CD4-positive, CD25-positive, alpha-beta regulatory T cell (primary cell): ENCODE measurements around the gene NDUFAF5. TPM values are rescaled to one million over a fixed set of nuclear protein-coding genes. Genes with fewer than 3 reads are reported as not detected.

Experiments used
- ATAC-seq, 2 donors: fragments of 150-1000 bp; cut with Tn5 transposase; one replicate each; pipeline ENCODE4 v1.10.0; 2021; ENCODE audit warnings: low read depth in 2 of 2, moderate number of reproducible peaks in 2 of 2, moderate library complexity in 1 of 2
- DNase-seq, 3 donors: peaks; one replicate each; pipeline versions ENCODE4 v3.0.0 to v3.0.0-alpha.2; 2012 to 2022; ENCODE audit warnings: mixed read lengths in 1 of 3
- H3K27ac ChIP-seq: one replicate; pipeline ENCODE4 v1.7.0; 2013; ENCODE audit warnings: mild to moderate bottlenecking, low read length; ENCODE audit not compliant: insufficient read depth, poor library complexity, severe bottlenecking
- H3K27me3 ChIP-seq: one replicate; pipeline ENCODE4 v1.7.0; 2013; ENCODE audit warnings: low read length; ENCODE audit not compliant: control insufficient read depth, insufficient read depth
- H3K36me3 ChIP-seq: one replicate; pipeline ENCODE4 v1.7.0; 2013; ENCODE audit warnings: mild to moderate bottlenecking, low read length, moderate library complexity; ENCODE audit not compliant: control insufficient read depth, insufficient read depth
- H3K4me1 ChIP-seq: 2 replicates; pipeline ENCODE4 v1.7.0; 2013; ENCODE audit warnings: mild to moderate bottlenecking, low read length; ENCODE audit not compliant: insufficient read depth, control insufficient read depth, poor library complexity, severe bottlenecking
- H3K4me3 ChIP-seq: one replicate; pipeline ENCODE4 v1.7.0; 2013; ENCODE audit warnings: low read depth, mild to moderate bottlenecking, low read length, moderate library complexity
- H3K9me3 ChIP-seq, 2 experiments: 1 replicate in 1 of 2; 2 replicates in 1 of 2; pipeline ENCODE4 v1.7.0; 2013; ENCODE audit warnings: low read length in 2 of 2, mild to moderate bottlenecking in 1 of 2, moderate library complexity in 1 of 2; ENCODE audit not compliant: control insufficient read depth in 2 of 2
- H3K27ac Mint-ChIP-seq, 3 donors: one replicate each; pipeline ENCODE4 v1.8.0; 2020 to 2022; ENCODE audit warnings: mild to moderate bottlenecking in 3 of 3, mixed read lengths in 3 of 3, moderate library complexity in 2 of 3
- H3K27me3 Mint-ChIP-seq: one replicate; pipeline ENCODE4 v1.8.0; 2022; ENCODE audit warnings: mild to moderate bottlenecking, mixed read lengths
- H3K36me3 Mint-ChIP-seq: one replicate; pipeline ENCODE4 v1.8.0; 2020; ENCODE audit warnings: mixed read lengths
- H3K4me1 Mint-ChIP-seq, 4 donors: one replicate each; pipeline ENCODE4 v1.8.0; 2020 to 2022; ENCODE audit warnings: mixed read lengths in 4 of 4, mild to moderate bottlenecking in 1 of 4
- H3K4me3 Mint-ChIP-seq, 4 donors: one replicate each; pipeline ENCODE4 v1.8.0; 2020 to 2022; ENCODE audit warnings: mild to moderate bottlenecking in 4 of 4, mixed read lengths in 4 of 4, moderate library complexity in 3 of 4
- H3K9me3 Mint-ChIP-seq, 7 donors: one replicate each; pipeline ENCODE4 v1.8.0; 2020 to 2022; ENCODE audit warnings: mixed read lengths in 7 of 7, mild to moderate bottlenecking in 3 of 7, moderate library complexity in 2 of 7
- polyA plus RNA-seq, 4 donors: library from polyadenylated mRNA; unstranded; fragments of 300-500 nt; fragmentation: Illumina TruSeq; gene quantifications; one replicate each; pipeline ENCODE4 v1.2.3, GENCODE V29; 2021
- total RNA-seq: library from RNA; stranded (reverse); gene quantifications from one replicate; pipeline ENCODE4 v1.2.3, GENCODE V29; 2022

The NDUFAF5 gene
- total and polyA plus RNA-seq, 5 donors from 2014 or later: 7.3 to 51.4 (median 12.0) TPM

GRCh38 chr20:13813910-13814309 is 29.1 kb downstream of the NDUFAF5 start:
- Mint-ChIP-seq H3K36me3 (peaks cover 40% of the 10 kb centered on the region), H3K27ac (peak overlapping the region in 2 of 3 donors; percentile 3 to 48), H3K4me3 (no peak overlapping the region), H3K9me3 (no peaks in the 10 kb centered on the region), H3K27me3 (no peaks in the 10 kb centered on the region), H3K4me1 (peaks cover 0 to 8% (median 4%) of the 10 kb centered on the region in 4 donors)
- no peak for DNase-seq
- H3K4me1 ChIP-seq: no peaks in the 10 kb centered on the region
- no peak overlapping the region for H3K27ac ChIP-seq
- H3K27me3 ChIP-seq: no peaks in the 10 kb centered on the region
- no peak for ATAC-seq
- H3K36me3 ChIP-seq: peaks cover 90% of the 10 kb centered on the region
- H3K4me3 ChIP-seq: no peak overlapping the region
- no peaks in the 10 kb centered on the region for H3K9me3 ChIP-seq

- Mint-ChIP-seq H3K36me3 (peaks cover 40% of the 10 kb centered on the region), H3K27ac (peak overlapping the region in 1 of 3 donors; percentile 12), H3K4me3 (no peak overlapping the region), H3K9me3 (no peaks in the 10 kb centered on the region), H3K4me1 (peaks cover 0 to 8% (median 4%) of the 10 kb centered on the region in 4 donors), H3K27me3 (no peaks in the 10 kb centered on the region)
- no peak overlapping the region for H3K27ac ChIP-seq
- H3K9me3 ChIP-seq: no peaks in the 10 kb centered on the region
- H3K4me1 ChIP-seq: no peaks in the 10 kb centered on the region
- DNase-seq (no peak), ATAC-seq (no peak)
- H3K27me3 ChIP-seq: no peaks in the 10 kb centered on the region
- no peak overlapping the region for H3K4me3 ChIP-seq
- peaks cover 82% of the 10 kb centered on the region for H3K36me3 ChIP-seq
Measured at GRCh38 chr20:13814672-13815071, 29.8 kb downstream of the NDUFAF5 start.

GRCh38 chr20:13816757-13817156 is 31.9 kb downstream of the NDUFAF5 start:
- peaks cover 40% of the 10 kb centered on the region for H3K36me3 Mint-ChIP-seq
- H3K9me3 Mint-ChIP-seq: no peaks in the 10 kb centered on the region
- DNase-seq (no peak), ATAC-seq (no peak)
- Histone ChIP-seq H3K4me3 (no peak overlapping the region), H3K27me3 (no peaks in the 10 kb centered on the region), H3K9me3 (no peaks in the 10 kb centered on the region), H3K36me3 (peaks cover 61% of the 10 kb centered on the region), H3K4me1 (no peaks in the 10 kb centered on the region), H3K27ac (no peak overlapping the region)
- H3K27ac Mint-ChIP-seq: peak overlapping the region; percentile 5 to 27 (median 11)
- H3K4me3 Mint-ChIP-seq: no peak overlapping the region
- no peaks in the 10 kb centered on the region for H3K27me3 Mint-ChIP-seq
- H3K4me1 Mint-ChIP-seq: peaks cover 0 to 8% (median 7%) of the 10 kb centered on the region in 4 donors

- no peak overlapping the region for H3K4me3 ChIP-seq
- Mint-ChIP-seq H3K4me3 (peak overlapping the region in 1 of 4 donors; percentile 21), H3K27me3 (no peaks in the 10 kb centered on the region), H3K4me1 (peaks cover 0 to 8% (median 7%) of the 10 kb centered on the region in 4 donors), H3K9me3 (no peaks in the 10 kb centered on the region), H3K36me3 (peaks cover 35% of the 10 kb centered on the region), H3K27ac (peak overlapping the region in 2 of 3 donors; percentile 44 to 90)
- H3K9me3 ChIP-seq: no peaks in the 10 kb centered on the region
- no peak overlapping the region for H3K27ac ChIP-seq
- H3K36me3 ChIP-seq: peaks cover 55% of the 10 kb centered on the region
- no peaks in the 10 kb centered on the region for H3K4me1 ChIP-seq
- H3K27me3 ChIP-seq: no peaks in the 10 kb centered on the region
- DNase-seq (no peak), ATAC-seq (no peak)
Measured at GRCh38 chr20:13817342-13817741, 32.5 kb downstream of the NDUFAF5 start.

GRCh38 chr20:13819885-13820645 is 35.2 kb downstream of the NDUFAF5 start:
- ATAC-seq: peak; percentile 67 to 71
- Histone ChIP-seq H3K27ac (no peak overlapping the region), H3K9me3 (no peaks in the 10 kb centered on the region), H3K4me1 (no peaks in the 10 kb centered on the region), H3K36me3 (peaks cover 31% of the 10 kb centered on the region), H3K27me3 (no peaks in the 10 kb centered on the region), H3K4me3 (no peak overlapping the region)
- no peak overlapping the region for H3K4me3 Mint-ChIP-seq
- no peaks in the 10 kb centered on the region for H3K9me3 Mint-ChIP-seq
- no peaks in the 10 kb centered on the region for H3K27me3 Mint-ChIP-seq
- H3K4me1 Mint-ChIP-seq: peaks cover 0 to 7% (median 6%) of the 10 kb centered on the region in 4 donors
- H3K27ac Mint-ChIP-seq: peak overlapping the region in 1 of 3 donors; percentile 9
- peaks cover 19% of the 10 kb centered on the region for H3K36me3 Mint-ChIP-seq
- peak in 2 of 3 donors; percentile 26 to 71 for DNase-seq

- no peaks in the 10 kb centered on the region for H3K9me3 ChIP-seq
- DNase-seq: no peak
- no peak overlapping the region for H3K27ac ChIP-seq
- no peaks in the 10 kb centered on the region for H3K4me1 ChIP-seq
- no peaks in the 10 kb centered on the region for H3K27me3 ChIP-seq
- Mint-ChIP-seq H3K4me3 (no peak overlapping the region), H3K27ac (no peak overlapping the region), H3K9me3 (no peaks in the 10 kb centered on the region), H3K36me3 (peaks cover 9% of the 10 kb centered on the region), H3K27me3 (peaks cover 4% of the 10 kb centered on the region), H3K4me1 (peaks cover 0 to 7% (median 3%) of the 10 kb centered on the region in 4 donors)
- H3K36me3 ChIP-seq: peaks cover 17% of the 10 kb centered on the region
- H3K4me3 ChIP-seq: no peak overlapping the region
- no peak for ATAC-seq
Measured at GRCh38 chr20:13821876-13822275, 37.0 kb downstream of the NDUFAF5 start.

GRCh38 chr20:13822459-13822858 is 37.6 kb downstream of the NDUFAF5 start:
- H3K9me3 ChIP-seq: no peaks in the 10 kb centered on the region
- no peak overlapping the region for H3K27ac ChIP-seq
- no peak for DNase-seq
- Mint-ChIP-seq H3K36me3 (peaks cover 7% of the 10 kb centered on the region), H3K4me3 (no peak overlapping the region), H3K27ac (no peak overlapping the region), H3K27me3 (peaks cover 4% of the 10 kb centered on the region), H3K4me1 (peaks cover 0 to 6% (median 2%) of the 10 kb centered on the region in 4 donors), H3K9me3 (no peaks in the 10 kb centered on the region)
- H3K36me3 ChIP-seq: peaks cover 11% of the 10 kb centered on the region
- no peaks in the 10 kb centered on the region for H3K27me3 ChIP-seq
- H3K4me3 ChIP-seq: no peak overlapping the region
- H3K4me1 ChIP-seq: no peaks in the 10 kb centered on the region
- no peak for ATAC-seq

- Histone ChIP-seq H3K4me3 (no peak overlapping the region), H3K27ac (no peak overlapping the region), H3K27me3 (no peaks in the 10 kb centered on the region), H3K36me3 (no peaks in the 10 kb centered on the region), H3K4me1 (no peaks in the 10 kb centered on the region), H3K9me3 (no peaks in the 10 kb centered on the region)
- no peak for DNase-seq
- peaks cover 7% of the 10 kb centered on the region for H3K27me3 Mint-ChIP-seq
- peaks cover 0 to 6% (median 0%) of the 10 kb centered on the region in 4 donors for H3K4me1 Mint-ChIP-seq
- peaks cover 0 to under 1% (median 0%) of the 10 kb centered on the region in 7 donors for H3K9me3 Mint-ChIP-seq
- H3K4me3 Mint-ChIP-seq: no peak overlapping the region
- no peak for ATAC-seq
- H3K27ac Mint-ChIP-seq: peak overlapping the region in 1 of 3 donors; percentile 4
- no peaks in the 10 kb centered on the region for H3K36me3 Mint-ChIP-seq
Measured at GRCh38 chr20:13824459-13824858, 39.6 kb downstream of the NDUFAF5 start.
